Breast epithelium (tissue), 4 donors: ENCODE results near the gene GTF3C4. TPM values are rescaled to one million over a fixed set of nuclear protein-coding genes. Genes with fewer than 3 reads are reported as not detected.

Experiments used
- DNase-seq, 2 donors: peaks; one replicate each; pipeline ENCODE4 v3.0.0-alpha.2; 2019; ENCODE audit warnings: low spot score in 2 of 2
- H3K27ac ChIP-seq, 2 donors: fragments of 200-600 bp; sonication (generic) in 1 of 2; one replicate each; pipeline ENCODE4 v1.5.1; 2016 to 2019; ENCODE audit warnings: mild to moderate bottlenecking in 1 of 2
- H3K27me3 ChIP-seq, 2 donors: fragments of 200-600 bp; sonication (generic) in 1 of 2; one replicate each; pipeline versions ENCODE4 v1.5.1 to v1.6.0; 2017 to 2019; ENCODE audit warnings: control low read depth in 1 of 2, mild to moderate bottlenecking in 1 of 2
- H3K36me3 ChIP-seq: fragments of 200-600 bp; one replicate; pipeline ENCODE4 v1.5.1; 2019
- H3K4me1 ChIP-seq, 2 donors: fragments of 200-600 bp; sonication (generic); one replicate each; pipeline ENCODE4 v1.5.1; 2016 to 2019; ENCODE audit warnings: control low read depth in 1 of 2
- H3K4me3 ChIP-seq, 3 donors: fragments of 200-600 bp; sonication (generic); 1 replicate in 2 of 3; 2 replicates in 1 of 3; pipeline ENCODE4 v1.5.1; 2016 to 2019; ENCODE audit warnings: mild to moderate bottlenecking in 3 of 3, moderate library complexity in 2 of 3
- H3K9me3 ChIP-seq, 2 donors: fragments of 200-600 bp; sonication (generic) in 1 of 2; one replicate each; pipeline ENCODE4 v1.5.1; 2016 to 2019; ENCODE audit warnings: control low read depth in 1 of 2
- POLR2A ChIP-seq: fragments of 450-650 bp; IDR thresholded peaks from one replicate; pipeline ENCODE4 v1.6.1; 2016; ENCODE audit warnings: antibody characterized with exemption, mild to moderate bottlenecking, moderate library complexity
- POLR2AphosphoS5 ChIP-seq, 3 donors: sonication (generic); formaldehyde crosslinking; IDR thresholded peaks; one replicate each; pipeline ENCODE4 v1.6.1; 2017; ENCODE audit warnings: antibody characterized with exemption in 3 of 3
- intact Hi-C: fragments of 100-400 bp; cut with DNase I; formaldehyde crosslinking; loops from one replicate; pipeline ENCODE4 v1.15.1; 2023; ENCODE audit warnings: low total_unique reads
- total RNA-seq, 3 donors: library from RNA; depleted of rRNA; stranded (reverse); fragments of >200 nt; gene quantifications; one replicate each; pipeline ENCODE4 v1.1.0, GENCODE V29; 2016
- TF ChIP-seq, protein P1 (sequence below), 3 donors: fragments of 450-650 bp; IDR thresholded peaks; one replicate each; pipeline ENCODE4 v1.5.1; 2016 to 2017; ENCODE audit warnings: antibody characterized with exemption in 3 of 3, mild to moderate bottlenecking in 3 of 3, moderate library complexity in 3 of 3

GTF3C4 gene
- total RNA-seq, 3 donors from 2014 or later = 9.3 to 19.6 (median 13.4) TPM

DNA sequence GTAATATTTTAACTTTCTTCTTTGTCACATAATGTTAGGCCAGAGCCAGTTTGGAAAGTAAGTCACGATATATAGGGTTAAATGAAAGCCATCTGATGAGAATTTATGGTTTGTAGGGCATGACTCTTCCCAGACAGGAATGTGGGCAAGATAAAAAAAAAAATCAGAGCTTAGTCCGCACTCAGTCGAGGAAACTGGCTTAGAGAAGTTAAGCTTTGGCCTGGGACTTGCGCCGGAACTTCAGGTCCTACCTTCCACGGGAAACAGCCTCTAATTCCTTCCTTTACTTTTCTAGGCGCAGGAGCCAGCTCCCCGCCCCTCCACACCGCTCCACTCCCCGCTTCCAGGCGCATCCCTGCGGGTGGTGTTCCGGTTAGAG, 956 bp upstream of the GTF3C4 start:
- TF ChIP-seq POLR2A = no peak
- no peak for TF ChIP-seq POLR2AphosphoS5 (IDR thresholded peaks at IDR 0.05)
- TF ChIP-seq, protein P1, sequence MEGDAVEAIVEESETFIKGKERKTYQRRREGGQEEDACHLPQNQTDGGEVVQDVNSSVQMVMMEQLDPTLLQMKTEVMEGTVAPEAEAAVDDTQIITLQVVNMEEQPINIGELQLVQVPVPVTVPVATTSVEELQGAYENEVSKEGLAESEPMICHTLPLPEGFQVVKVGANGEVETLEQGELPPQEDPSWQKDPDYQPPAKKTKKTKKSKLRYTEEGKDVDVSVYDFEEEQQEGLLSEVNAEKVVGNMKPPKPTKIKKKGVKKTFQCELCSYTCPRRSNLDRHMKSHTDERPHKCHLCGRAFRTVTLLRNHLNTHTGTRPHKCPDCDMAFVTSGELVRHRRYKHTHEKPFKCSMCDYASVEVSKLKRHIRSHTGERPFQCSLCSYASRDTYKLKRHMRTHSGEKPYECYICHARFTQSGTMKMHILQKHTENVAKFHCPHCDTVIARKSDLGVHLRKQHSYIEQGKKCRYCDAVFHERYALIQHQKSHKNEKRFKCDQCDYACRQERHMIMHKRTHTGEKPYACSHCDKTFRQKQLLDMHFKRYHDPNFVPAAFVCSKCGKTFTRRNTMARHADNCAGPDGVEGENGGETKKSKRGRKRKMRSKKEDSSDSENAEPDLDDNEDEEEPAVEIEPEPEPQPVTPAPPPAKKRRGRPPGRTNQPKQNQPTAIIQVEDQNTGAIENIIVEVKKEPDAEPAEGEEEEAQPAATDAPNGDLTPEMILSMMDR (IDR thresholded peaks at IDR 0.05) = no peak
- Histone ChIP-seq H3K36me3 (no peaks in the 10 kb centered on the region), H3K27me3 (no peaks in the 10 kb centered on the region), H3K9me3 (no peaks in the 10 kb centered on the region), H3K4me3 (peak overlapping the region; percentile 87 to 99 (median 98)), H3K4me1 (peaks cover 0 to 5% of the 10 kb centered on the region in 2 donors), H3K27ac (peak overlapping the region; percentile 97 to 99)
- intact Hi-C loops = no loop called here
- peak in 1 of 2 donors; percentile 41 for DNase-seq

DNA sequence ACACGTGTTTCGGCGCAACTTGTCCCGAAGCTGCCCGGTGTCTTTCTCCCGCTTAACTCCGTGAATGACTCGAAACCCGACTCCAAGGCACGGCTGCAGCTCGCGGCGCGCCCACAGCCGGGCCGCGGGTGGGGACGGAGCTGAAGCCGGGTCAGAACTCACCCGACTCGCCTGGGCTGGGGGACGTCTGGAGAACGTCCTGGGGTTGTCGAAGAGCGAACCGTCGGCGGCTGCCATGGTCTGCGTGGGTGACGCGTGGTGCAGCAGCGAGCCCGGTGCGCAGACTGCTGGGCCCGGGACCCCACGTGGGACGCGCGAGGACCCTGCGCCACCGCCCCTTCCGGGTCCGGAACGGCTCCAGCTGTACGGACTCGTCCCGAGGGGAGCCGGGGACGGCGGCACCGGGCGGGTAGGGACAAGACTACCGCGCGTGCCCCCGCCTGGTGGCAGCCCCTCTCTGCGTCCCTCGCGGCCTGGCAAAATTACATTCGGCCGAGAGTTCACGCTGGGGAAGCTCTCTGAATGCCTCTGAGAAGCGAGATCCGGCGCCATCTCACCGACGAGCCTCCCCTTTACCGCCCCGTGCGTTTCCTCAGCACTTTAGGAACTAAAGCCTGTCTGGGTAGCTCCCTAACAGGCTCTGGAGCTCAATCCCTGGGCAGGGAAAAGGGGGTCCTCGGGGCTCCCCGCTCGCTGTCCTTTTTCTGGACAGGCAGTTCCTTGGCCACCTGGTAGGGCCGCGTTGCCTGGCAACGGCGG, 387 bp upstream of the GTF3C4 start, which contains the start of gene DDX31:
TSS of gene DDX31 (minus strand) at position 286 of the 759 bp plus-strand sequence. CDS start at position 237, 49 bp downstream.
- intact Hi-C loops = no loop called here
- Histone ChIP-seq H3K9me3 (no peaks in the 10 kb centered on the region), H3K4me1 (peaks cover 0 to 5% of the 10 kb centered on the region in 2 donors), H3K36me3 (no peaks in the 10 kb centered on the region), H3K27me3 (no peaks in the 10 kb centered on the region), H3K27ac (peak within 1 kb of the TSS; percentile 97 to 99), H3K4me3 (peak within 1 kb of the TSS; percentile 87 to 99 (median 98))
- peak; percentile 21 for TF ChIP-seq POLR2A
- TF ChIP-seq, protein P1 (IDR thresholded peaks at IDR 0.05) = peak in 1 of 3 donors; percentile 20
- peak; percentile 38 to 56 (median 53) for TF ChIP-seq POLR2AphosphoS5 (IDR thresholded peaks at IDR 0.05)
- peak; percentile 82 for DNase-seq

DNA sequence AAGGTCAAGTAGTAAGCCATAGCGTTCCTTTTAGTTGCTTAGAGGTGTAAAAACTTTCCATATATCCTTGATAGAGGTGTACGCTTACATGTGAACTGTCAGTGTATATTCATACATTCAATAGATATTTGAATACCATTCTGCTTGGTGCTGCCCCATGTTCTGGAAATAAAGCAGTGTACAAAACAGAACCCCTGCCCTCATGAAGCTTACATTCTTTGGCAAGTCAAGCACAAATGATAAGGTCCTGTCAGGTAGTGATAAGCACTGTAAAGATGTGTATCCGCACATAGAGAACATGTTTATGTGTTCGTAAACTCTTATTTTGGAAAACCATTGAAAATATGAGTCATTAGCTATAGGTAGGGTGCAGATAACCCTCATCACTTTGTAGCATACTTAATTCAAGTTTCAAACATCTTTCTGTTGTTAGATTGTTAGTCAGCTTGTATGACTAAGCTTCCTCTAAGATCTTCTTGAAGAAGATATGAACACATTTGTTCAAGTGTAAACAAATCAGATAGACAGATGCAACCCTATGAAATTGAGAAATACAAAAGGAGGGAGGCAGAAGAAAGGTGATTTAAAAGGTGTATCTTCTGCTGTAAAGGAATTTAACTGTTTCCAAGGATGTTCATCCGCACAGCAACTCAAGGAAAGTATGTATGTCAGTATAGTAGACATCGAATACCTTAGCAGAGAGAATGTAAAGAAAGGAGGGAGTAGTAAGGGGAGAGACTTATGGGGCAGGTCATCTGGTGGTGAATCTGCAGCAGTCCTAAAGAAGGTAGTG, 1.6 kb downstream of the GTF3C4 start:
- H3K27ac ChIP-seq = peak overlapping the region; percentile 1 to 14

DNA sequence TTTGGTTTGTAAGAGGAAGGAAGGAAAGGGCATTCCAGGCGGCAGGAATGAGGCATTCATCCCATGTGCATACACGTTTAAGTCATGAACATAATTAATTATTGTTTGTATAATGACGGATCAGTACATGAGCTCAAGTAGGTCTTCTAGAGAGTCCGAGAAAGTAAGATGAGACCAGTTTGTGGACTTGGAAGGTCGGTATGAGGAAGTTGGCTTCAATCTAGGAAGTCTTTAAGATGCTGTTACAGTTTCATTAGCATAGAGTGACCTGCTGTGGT, 2.1 kb downstream of the GTF3C4 start:
- Histone ChIP-seq H3K36me3 (no peaks in the 10 kb centered on the region), H3K4me3 (peak overlapping the region in 1 of 3 donors; percentile 99), H3K9me3 (no peaks in the 10 kb centered on the region), H3K27ac (peak overlapping the region in 1 of 2 donors; percentile 1), H3K27me3 (no peaks in the 10 kb centered on the region), H3K4me1 (peaks cover 0 to 5% of the 10 kb centered on the region in 2 donors)
- intact Hi-C loops = no loop called here
- no peak for DNase-seq
- TF ChIP-seq POLR2AphosphoS5 (IDR thresholded peaks at IDR 0.05) = no peak
- TF ChIP-seq POLR2A = no peak
- TF ChIP-seq, protein P1 (IDR thresholded peaks at IDR 0.05) = peak in 1 of 3 donors; percentile 28

More for the DNA sequence above, 1.6 kb downstream of the GTF3C4 start:
- no peak for DNase-seq
- Histone ChIP-seq H3K4me1 (peaks cover 0 to 5% of the 10 kb centered on the region in 2 donors), H3K27me3 (no peaks in the 10 kb centered on the region), H3K9me3 (no peaks in the 10 kb centered on the region), H3K36me3 (no peaks in the 10 kb centered on the region), H3K4me3 (peak overlapping the region; percentile 87 to 99 (median 98))
- intact Hi-C loops = no loop called here
- TF ChIP-seq, protein P1 (IDR thresholded peaks at IDR 0.05) = no peak
- TF ChIP-seq POLR2AphosphoS5 (IDR thresholded peaks at IDR 0.05) (no peak), POLR2A (no peak)

DNA sequence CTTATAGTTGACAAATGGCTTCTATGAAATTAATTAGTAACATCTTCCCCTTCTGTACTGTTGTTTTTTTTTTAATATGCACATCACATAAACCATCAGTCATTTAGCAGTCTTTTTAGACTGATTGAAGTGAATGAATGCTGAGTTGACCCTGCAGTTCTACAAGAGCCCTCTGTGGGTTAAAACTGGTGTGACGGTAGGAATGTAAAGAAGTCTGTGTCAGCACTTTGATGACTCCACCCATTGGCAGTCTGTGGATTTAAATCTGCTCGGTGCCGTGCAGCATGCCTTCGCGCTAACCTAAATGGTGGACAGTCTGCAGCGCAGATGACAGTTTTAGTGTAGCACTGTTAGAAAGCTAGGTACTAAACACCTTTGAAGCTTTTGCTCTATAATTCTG, 3.1 kb downstream of the GTF3C4 start:
- Histone ChIP-seq H3K9me3 (no peaks in the 10 kb centered on the region), H3K27me3 (no peaks in the 10 kb centered on the region), H3K36me3 (no peaks in the 10 kb centered on the region), H3K4me3 (no peak overlapping the region), H3K4me1 (peaks cover 0 to 5% of the 10 kb centered on the region in 2 donors), H3K27ac (no peak overlapping the region)
- DNase-seq = no peak
- intact Hi-C loops = no loop called here
- no peak for TF ChIP-seq POLR2AphosphoS5 (IDR thresholded peaks at IDR 0.05)
- no peak for TF ChIP-seq POLR2A
- TF ChIP-seq, protein P1 (IDR thresholded peaks at IDR 0.05) = no peak
